ENCODE measurements around the gene GNAI3.

Gene GNAI3

DNA sequence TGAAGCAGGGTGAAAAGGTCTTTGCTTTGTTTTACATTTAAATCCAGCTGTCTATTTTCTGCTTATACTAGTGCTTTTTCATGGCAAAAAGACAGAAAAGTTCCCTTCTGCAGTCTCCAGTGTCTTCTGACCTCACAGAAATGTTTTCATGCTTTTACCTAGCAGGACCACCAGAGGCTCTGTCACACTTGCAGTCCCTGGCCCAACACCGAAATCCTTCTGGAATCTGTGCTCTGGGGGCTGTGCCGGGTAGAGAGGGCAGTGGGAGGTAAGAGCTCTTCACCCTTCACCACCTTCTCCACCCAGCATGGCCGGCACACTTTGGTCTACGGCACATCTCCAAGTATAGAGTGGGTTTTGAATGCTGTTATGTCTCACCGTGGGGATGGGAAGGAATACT is 50.2 kb downstream of the GNAI3 start:
- no peak for DNase-seq (ENCODE audit: low spot score)

DNA sequence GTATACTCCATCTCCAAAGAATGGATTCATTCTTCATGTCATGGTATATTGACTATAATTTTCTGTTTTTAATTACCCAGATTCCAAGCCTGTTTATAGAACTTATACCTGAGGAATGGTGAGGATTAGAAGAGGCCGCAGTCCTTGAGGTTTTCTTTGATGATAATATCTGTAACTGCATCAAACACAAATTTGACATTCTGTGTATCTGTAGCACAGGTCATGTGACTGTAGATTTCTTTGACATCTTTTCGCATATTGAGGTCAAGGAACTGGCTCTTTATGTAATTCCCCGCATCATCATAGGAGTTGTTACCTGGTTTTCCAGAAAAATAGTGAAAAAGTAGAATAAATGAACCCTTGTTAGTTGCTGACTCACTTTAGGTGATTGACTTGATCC is 54.8 kb downstream of the GNAI3 start:
- DNase-seq (ENCODE audit: low spot score) = no peak

DNA sequence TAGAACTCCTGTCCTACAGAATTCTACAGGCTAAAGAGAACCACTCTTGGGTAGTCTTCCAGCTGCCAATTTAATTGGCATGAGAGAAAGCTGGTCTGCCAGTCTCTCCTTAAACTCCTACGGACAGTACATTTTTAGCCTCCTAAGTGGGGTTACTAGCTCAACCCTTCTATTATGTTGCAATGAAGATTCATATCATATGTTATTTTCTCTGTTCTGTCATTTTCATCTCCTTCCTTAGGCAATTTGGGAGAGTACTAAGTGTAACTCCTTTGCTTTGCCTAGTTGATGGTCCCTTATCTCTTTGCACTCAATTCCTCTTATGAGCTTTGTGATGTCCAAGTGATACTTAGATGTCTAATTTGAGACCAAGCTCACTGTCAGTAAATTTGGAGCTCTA is 57.0 kb downstream of the GNAI3 start:
- no peak for DNase-seq (ENCODE audit: low spot score)

DNA sequence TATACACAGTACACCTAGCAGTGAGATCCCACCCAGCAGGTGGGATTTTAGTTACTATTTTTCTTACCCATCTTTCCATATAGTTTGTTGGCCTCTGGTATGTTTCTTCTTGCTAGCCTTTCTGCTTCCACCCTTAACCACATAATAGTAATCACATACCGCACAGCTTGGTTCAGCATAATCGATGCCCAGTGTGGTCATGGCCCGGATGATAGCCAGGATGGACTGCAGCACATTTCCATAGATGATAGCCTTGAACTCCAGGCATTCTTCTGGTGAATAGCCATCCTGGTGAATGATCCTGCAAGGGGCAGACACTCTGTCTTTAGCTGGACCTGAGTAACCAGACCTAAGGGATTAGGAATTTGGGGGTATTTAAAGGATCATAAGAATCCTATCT is 61.5 kb downstream of the GNAI3 start:
- DNase-seq (ENCODE audit: low spot score) = no peak

DNA sequence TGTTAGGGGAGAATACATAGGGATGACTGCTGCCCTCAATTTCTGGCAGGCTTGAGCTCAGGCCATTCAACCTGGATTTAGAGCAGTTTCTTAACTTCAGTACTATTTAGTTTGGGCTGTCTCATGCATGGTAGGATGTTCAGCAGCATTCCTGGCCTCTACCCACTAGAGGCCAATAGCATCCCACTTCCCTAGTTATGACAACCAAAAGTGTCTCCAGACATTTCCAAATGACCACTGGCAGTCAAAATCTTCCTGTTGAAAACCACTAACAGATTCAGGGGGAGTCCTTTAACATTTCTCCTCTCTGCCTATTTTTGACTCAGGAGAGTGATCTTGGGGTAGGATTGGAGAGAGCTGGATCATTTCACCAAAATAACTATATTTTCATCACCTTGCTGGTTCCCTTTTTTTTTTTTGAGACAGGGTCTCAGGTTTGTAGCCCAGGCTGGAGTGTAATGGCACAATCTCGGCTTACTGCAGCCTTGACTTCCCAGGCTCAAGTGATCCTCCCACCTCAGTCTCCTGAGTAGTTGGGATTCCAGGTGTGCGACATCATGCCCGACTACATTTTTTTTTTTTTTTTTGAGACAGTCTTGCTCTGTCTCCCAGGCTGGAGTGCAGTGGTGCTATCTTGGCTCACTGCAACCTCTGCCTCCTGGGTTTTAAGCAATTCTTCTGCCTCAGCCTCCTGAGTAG is 62.3 kb downstream of the GNAI3 start:
- no peak for DNase-seq (ENCODE audit: low spot score)

DNA sequence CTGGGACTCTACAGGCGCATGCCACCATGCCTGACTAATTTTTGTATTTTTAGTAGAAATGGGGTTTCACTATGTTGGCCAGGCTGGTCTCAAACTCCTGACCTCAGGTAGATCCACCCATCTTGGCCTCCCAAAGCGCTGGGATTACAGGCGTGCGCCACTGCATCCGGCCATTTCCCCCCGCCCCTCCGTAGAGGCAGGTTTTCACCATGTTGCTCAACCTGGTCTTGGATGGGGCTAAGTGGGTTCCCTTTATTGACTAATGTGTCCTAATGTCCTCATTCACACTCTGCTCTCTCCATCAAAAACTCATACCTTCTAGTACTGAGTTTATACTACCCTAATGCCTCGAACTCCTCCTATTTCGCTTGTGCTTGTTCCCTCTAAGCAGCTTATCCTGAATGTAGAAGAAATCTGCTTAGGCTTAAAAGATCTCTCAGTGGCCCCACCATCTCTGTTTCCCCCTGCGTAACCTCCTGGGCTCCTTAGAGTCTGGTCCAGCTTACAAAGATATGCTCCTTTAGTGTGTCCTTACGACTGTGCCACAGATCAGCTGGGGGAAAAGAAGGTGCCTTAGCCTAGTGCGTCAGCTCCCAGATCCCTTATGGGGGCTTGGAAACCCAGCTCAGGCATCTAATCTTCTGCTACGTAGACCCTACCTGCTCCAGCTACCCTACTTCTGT is 63.0 kb downstream of the GNAI3 start:
- DNase-seq (ENCODE audit: low spot score) = no peak

DNA sequence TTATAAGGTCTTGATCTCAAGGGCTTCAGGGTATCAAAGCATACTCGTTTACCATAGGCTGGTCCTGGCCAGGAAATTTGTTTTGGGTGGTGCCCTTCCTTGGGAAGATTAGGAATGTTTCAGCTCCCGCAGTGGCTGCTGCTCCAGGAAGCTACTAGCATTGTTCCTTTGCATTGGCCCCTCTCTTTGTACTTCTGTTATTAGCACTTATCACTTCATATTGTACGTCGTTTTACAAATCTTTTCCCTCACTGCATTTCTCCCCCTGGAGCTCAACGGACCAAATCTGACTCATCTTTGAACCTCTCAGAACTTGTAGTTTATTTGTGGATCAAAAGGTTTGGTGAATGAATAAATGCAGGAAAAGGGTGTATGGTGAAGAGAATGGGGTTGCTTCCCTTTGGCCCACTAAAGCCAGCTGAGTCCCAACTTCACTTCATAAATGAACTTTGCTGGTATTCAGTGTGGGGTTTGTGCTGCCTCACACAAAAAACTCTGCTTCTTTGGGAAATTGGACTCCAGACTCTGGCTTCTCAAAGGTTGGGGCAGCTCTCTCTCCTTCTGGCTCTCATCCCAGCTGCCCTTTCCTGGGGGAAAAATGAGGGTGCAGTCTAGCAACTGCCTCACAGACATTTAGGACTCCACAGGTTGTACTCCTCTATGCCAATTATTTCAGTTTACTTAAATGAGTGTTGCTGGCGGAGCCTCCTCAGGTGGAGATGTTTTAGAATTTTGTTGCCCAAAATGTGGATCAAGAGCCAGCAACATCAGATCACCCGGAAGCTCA is 65.1 kb downstream of the GNAI3 start:
- no peak for DNase-seq (ENCODE audit: low spot score)

DNA sequence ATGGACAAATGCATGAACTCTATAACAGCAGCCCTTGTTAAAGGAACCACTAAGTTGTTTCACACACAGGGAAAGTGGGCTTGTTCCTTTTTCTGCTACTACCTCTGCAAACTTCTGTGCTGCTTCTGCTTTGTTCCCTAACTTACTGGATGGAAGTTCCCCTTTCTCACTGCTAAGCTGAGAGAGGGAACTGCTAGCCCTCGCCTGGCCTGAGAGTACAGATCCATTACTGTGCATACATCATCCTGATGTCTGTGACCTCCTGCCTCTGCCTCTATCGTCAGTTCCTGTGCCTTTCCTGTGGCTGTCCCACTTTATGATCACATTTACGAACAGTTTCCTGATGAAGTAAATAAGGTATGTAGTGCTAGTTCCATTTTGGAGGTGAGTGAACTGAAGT is 67.5 kb downstream of the GNAI3 start:
- peak; percentile 29 for DNase-seq (ENCODE audit: low spot score)

DNA sequence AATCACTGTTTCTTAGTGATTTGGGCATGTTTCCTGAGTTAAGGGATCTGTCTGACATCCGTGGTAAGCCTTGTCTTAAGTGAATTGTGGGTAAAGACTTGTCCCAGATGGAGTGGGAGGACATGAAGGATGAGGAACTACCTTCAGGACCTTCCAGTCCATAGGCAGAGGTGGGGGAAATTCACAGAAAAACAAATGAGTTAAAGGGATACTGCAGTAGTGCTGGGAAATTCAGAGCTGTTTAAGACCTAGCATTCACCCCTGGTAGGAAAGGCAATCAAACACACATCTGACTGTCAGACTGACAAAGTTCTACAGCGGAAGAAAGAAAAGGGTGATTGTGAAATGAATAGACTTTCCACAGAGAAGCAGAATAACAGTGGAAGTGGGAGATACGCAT is 68.0 kb downstream of the GNAI3 start:
- no peak for DNase-seq (ENCODE audit: low spot score)

DNA sequence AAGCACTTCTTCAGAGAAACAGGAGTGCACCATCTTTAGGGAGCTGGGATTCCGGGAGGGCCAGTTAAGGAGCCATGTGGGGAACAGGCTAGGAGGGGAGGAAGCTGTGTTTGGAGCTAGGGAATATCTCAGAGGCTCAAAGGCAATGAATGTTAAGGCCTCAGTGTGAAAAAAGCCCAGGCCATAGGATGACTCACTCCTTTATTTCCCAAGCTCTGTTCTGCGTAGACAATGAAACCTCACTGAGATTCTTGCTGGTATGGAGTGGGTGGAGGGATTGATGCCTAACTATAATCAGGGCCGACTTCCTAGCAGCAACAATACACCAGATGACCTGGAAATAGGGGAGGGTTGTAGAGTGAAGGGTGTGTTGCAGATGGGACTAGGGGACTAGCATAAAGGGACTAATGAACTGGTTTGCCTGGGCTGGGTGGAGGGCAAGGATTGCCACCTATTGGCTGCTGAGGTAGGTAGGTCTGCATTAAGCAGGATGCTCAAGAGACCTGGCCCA is 68.9 kb downstream of the GNAI3 start:
- no peak for DNase-seq (ENCODE audit: low spot score)

DNA sequence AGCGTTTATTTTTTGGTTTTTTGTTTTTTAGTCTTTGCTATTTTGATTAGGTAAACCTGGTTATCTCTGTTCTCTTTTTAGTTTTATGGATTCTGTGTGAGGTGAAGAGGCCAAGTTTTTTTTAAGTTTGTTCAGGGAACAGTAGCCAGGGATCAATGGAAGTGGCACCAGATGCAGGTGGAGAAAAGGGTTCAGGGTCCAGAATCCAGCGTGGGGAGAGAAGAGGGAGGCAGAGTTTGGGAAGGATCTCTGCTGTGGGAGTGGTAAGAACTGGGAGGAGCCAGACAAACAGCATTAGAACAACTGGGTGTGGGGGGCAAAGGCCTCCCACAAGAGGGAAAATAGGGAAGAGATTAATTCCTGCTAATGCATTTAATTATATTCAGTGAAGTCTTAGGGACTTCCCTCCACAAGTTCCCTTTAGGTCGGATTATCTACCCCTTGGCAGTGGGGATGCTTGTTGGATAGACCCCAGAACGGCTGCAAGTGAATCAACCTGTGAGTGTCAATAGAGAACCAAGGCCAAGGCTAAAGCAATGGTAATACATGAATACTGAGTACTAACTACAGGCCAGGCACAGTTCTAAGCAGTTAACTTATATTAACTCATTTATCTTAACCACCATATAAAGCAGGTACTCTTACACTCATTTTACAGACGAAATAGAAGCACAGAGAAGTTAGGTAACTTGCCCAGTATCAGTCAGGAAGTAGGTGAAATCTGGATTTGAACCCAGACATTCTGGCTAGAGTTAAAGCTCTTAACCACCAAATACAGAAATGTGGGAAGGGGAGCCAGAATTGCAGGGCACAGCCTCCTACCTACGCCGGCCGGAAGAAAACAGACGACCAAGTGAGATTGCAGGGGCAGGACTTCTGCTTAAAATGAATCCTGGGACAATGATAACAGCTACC is 70.5 kb downstream of the GNAI3 start:
- DNase-seq (ENCODE audit: low spot score) = no peak

DNA sequence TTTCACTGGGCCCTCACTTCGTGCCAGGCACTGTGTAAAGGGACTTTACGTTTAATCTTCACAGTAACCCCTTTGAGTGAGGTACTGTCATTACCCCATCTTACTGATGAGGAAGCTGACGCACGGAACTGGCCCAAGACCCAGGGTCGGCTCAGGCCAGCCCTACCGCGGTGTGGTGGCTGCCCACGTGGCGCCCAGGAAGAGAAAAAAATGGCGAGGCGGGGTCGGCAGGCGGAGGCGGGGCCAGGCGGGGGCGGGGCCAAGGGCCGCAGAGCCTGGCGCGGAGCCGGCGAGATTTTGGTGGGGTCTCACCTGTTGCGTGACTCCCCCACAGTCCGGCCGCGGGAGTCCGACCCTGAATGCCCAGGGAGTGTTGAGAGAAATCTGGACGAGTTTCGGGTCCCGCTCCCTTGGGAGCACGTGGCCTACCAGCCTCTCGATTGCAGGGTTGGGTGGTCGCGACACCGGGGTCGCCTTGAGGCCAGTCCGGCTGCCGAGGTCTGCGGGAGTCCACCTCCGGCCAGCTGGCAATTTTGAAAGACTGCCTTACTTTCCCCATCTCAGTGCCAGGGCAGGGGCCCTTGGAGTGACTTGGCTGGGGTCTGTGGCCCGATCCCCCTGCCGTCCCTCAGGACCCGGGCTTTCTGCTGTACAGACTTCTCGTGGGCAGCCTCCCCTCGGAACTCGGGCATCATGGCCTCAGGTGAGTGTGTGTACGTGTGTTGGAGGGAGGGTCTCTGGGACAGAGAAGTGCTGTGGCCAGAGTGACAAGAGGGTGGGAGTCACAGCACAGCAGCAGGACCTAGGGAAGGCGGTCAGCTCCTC is 71.4 kb downstream of the GNAI3 start, which contains the start of the genes AMPD2 and GNAT2:
Gene AMPD2 (plus strand): TSS at position 262 of the 825 bp plus-strand sequence. CDS start 1,339 bp downstream, outside the sequence.
Gene GNAT2 (minus strand): TSS at position 41 of the 825 bp plus-strand sequence. CDS start 6,746 bp downstream, outside the sequence.
- peak; percentile 67 for DNase-seq (ENCODE audit: low spot score)

DNA sequence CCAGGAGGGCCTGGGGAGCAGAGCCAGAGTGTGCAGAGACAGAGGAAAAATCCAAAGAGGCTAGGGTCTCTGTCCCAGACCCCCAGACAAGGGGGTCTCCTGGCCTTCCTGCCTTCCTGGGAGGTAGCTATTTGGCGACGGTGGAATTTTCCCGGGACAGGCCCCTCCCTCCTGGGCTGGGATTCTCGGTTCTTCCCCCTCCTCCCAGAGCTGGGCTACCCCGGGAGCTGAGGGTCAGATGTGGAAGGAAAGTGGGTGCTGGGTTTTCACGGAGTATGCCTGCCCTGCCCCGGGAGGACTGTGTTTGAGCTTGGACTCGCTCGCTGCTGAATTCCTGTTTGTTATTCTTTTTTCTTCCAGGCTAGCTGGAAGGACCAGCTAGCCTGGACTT is 72.0 kb downstream of the GNAI3 start:
- no peak for DNase-seq (ENCODE audit: low spot score)

DNA sequence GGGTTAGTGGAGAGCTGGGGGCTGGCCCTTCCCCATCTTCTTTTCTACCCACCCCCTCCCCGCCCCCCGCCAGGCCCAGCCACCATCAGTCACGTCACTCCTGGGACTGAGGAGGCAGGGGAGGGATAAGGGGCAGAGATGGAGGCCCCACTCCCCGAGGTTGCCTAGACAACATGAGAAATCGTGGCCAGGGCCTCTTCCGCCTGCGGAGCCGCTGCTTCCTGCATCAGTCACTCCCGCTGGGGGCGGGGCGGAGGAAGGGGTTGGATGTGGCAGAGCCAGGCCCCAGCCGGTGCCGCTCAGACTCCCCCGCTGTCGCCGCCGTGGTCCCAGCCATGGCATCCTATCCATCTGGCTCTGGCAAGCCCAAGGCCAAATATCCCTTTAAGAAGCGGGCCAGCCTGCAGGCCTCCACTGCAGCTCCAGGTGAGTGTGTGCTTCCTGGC is 72.4 kb downstream of the GNAI3 start:
- DNase-seq (ENCODE audit: low spot score) = peak; percentile 96

DNA sequence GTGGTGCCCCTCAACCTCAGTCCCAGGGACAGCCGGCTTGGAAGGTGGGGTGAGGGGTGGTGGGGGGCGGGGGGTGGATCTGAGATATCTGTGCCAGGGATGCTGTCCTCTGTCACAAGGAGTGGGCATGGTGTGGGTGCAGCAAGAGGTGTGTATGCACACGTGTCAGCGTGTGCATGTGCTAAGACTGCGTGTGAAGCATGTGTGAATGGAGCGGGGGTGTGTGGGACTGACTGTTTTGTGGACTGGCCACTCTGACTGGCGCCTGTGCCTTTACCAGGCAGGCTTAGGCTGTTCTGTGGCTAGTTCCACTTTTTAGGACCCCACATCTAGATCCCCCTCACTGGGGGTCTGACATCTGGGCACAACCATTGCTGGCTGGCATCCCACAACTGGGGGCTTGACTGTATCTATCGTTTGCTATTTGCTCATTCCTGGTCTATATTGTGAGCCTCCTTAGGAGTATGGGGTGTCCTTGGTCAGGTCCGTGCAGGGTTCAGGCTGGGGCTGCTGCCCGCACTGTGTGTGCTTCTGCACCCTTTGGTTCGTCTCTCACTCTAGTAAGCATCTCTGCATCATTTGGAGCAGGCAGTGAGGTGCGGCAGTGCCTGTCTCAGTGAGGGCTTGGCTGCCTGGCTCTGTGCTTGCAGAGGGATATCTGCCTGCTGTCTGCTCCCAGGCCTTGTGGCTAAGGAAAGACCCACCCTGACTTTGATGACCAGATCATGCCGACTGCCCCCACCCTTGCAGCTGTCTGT is 73.1 kb downstream of the GNAI3 start:
- no peak for DNase-seq (ENCODE audit: low spot score)

DNA sequence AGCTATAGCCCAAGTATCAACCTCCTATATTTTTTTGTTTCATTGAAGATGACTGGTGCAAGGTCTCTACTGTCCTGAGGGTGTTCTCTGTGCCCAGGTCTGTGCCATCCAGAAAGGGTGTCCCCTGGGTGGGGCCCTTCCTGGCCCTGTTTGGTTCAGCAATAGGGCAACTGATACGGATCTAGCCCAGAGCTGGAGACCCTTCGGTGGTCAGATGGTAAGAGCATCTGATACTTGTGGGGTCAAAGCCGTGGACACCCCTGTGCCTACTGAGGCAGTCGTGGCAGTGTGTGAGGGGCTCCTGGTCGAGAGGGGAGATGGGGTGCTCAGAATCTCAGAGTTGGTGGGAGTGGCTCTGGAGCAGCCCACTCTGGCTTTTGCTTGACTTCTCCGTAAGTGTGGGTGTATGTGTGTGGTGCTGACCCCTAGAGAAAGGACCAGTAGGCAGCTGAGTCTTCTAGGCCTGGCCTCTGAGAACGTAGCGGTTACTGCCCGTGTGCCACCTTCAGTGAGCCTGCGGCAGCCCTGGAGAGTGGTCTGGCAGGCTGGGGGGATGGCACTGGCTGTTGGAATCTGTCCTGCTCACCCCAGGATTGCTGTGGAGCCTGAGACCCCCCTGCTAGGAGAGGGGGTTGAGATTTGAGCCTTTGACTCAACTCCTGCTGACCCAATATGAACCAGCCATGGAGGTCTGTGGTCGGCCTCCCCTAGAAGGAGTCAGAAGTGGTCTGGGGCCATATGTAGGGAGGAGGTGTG is 73.9 kb downstream of the GNAI3 start:
- DNase-seq (ENCODE audit: low spot score) = no peak

DNA sequence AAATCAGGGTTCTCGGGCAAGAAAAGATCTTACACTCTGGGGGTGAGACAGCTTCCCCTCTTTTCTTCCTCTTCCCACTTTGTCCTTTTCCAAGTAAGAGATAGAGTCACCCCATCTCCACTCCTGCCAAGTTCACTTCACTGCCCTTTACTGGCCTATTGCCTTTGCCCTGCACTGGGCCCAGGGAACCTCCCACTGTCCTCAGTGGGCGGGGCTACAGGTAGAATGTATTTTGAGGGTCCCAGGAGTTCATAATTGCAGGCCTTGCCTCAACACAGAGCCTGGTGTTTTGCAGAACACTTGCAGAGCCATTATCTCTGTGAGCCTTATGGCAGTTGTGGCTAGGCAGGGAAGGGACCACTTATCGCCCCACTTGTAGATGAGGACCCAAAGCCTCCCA is 74.5 kb downstream of the GNAI3 start:
- DNase-seq (ENCODE audit: low spot score) = no peak

DNA sequence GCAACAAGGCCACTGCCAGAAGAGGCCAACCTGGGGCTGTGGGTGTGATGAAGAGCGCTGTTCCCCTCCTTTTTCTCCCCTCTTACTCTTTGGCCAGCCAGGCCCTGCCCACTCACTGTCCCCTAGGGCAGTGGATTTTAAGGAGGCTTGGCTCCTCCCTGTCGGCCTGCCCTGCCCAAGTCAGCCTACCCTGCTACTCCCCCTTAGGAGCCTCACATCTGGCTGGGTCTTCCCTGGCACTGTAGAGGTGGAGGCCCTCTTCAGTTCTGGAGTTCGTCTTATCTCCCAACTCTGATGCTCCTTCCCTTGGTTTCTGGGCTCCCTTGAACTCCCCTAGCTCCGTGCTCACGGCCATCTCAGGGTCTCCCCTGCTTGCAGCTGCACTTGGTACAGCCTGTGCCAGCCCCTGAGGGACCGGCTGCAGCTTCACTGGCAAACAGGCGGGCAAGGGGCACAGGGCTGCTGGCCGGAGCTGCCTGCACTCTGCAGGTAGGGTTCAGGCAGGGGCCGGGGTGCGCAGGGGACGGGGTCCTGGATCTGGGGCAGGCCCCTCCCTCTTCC is 75.3 kb downstream of the GNAI3 start:
- DNase-seq (ENCODE audit: low spot score) = no peak

All from CD4-positive, alpha-beta T cell treated with Interleukin-2 at 100 ng/mL for 4 hours (primary cell).